Epithelial cell of proximal tubule (primary cell): ENCODE measurements around the gene HSP90B1. TPM values are rescaled to one million over a fixed set of nuclear protein-coding genes. Genes with fewer than 3 reads are reported as not detected.

Experiments used
- DNase-seq: peaks from one replicate; pipeline ENCODE4 v3.0.0-alpha.2; 2011; ENCODE audit warnings: low read depth
- H3K4me3 ChIP-seq: 2 replicates; pipeline ENCODE4 v1.5.1; 2011; ENCODE audit warnings: low read depth, mild to moderate bottlenecking, low read length
- total RNA-seq: library from RNA; depleted of rRNA; stranded (reverse); fragments of >200 nt; gene quantifications from 2 replicates; pipeline ENCODE4 v1.2.3, GENCODE V29; 2015
- TF ChIP-seq, protein P1 (sequence below): conservative IDR thresholded peaks from 2 replicates; pipeline ENCODE4 v1.5.1; 2012; ENCODE audit warnings: low read depth, mild to moderate bottlenecking, low read length

HSP90B1 gene
- total RNA-seq, 1 donor from 2014 or later: 606 TPM

- TF ChIP-seq, protein P1, sequence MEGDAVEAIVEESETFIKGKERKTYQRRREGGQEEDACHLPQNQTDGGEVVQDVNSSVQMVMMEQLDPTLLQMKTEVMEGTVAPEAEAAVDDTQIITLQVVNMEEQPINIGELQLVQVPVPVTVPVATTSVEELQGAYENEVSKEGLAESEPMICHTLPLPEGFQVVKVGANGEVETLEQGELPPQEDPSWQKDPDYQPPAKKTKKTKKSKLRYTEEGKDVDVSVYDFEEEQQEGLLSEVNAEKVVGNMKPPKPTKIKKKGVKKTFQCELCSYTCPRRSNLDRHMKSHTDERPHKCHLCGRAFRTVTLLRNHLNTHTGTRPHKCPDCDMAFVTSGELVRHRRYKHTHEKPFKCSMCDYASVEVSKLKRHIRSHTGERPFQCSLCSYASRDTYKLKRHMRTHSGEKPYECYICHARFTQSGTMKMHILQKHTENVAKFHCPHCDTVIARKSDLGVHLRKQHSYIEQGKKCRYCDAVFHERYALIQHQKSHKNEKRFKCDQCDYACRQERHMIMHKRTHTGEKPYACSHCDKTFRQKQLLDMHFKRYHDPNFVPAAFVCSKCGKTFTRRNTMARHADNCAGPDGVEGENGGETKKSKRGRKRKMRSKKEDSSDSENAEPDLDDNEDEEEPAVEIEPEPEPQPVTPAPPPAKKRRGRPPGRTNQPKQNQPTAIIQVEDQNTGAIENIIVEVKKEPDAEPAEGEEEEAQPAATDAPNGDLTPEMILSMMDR: no peak
Observed at GRCh38 chr12:103929046-103929783, 995 bp upstream of the HSP90B1 start.

DNA sequence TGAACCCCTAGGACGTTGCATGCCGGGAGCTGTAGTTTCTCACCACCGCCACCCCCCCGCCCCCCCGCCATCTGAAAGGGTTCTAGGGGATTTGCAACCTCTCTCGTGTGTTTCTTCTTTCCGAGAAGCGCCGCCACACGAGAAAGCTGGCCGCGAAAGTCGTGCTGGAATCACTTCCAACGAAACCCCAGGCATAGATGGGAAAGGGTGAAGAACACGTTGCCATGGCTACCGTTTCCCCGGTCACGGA lies 501 bp upstream of the HSP90B1 start:
- TF ChIP-seq, protein P1: no peak
- H3K4me3 ChIP-seq: peak overlapping the region; percentile 66
- no peak for DNase-seq

More at GRCh38 chr12:103929046-103929783, 995 bp upstream of the HSP90B1 start:
- H3K4me3 ChIP-seq: peak overlapping the region; percentile 66
- peak; percentile 56 for DNase-seq

DNA sequence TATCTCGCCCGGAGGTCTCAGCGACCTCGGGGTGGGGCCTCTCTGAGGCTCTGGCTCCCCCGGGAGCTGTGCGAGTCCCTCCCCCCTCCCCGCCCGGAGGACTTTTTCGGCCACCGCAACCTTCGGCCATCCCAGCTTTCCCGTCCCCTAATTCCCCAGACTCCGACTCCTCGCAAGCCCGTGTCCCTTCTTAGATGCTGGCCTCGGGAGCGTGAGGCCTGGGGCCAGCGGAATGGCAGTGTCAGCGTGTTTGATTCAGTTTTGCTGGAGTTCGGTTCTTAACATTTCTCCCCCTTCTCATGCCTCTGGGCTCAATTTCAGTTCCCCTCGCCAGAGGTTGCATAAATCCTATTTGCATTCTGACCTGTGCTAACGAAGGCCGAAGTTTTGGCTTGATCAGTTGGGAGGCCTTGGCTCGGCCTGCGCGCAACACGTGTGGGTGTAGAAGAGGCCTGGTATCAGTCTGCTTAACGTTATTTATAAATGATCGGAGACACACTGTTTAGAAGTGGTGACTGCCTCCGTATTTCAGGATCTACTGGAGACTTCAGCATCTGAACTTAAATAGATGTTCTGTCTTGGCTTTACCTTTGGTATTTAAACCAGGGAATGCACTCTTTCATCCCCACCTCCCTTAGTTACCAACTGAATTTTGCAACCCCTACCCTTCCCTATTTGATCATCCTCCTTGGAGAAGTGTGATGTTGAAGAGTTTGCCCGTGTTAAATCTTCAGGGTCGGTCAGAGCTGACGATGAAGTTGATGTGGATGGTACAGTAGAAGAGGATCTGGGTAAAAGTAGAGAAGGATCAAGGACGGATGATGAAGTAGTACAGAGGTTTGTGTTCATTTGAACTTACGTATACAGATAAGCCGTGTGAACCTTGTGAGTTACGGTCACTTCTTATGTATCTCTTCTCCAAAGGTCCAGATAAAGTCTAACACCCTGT lies 851 bp downstream of the HSP90B1 start:
- TF ChIP-seq, protein P1: no peak
- DNase-seq: no peak
- peak overlapping the region; percentile 86 for H3K4me3 ChIP-seq

GRCh38 chr12:103933237-103933636 lies 3.0 kb downstream of the HSP90B1 start:
- TF ChIP-seq, protein P1: no peak
- H3K4me3 ChIP-seq: peak overlapping the region; percentile 86
- no peak for DNase-seq

GRCh38 chr12:103936679-103937078 lies 6.5 kb downstream of the HSP90B1 start:
- DNase-seq: no peak
- no peak overlapping the region for H3K4me3 ChIP-seq
- TF ChIP-seq, protein P1: no peak

- no peak overlapping the region for H3K4me3 ChIP-seq
- TF ChIP-seq, protein P1: no peak
- no peak for DNase-seq
Observed at GRCh38 chr12:103944964-103945363, 14.8 kb downstream of the HSP90B1 start.
